ENCODE results near the gene SKOR2.
"Not testable (repeated sequence)": the region's sequence is repeated elsewhere in the genome, so short reads cannot be mapped to it uniquely, and the experiment has no call there.

The SKOR2 gene

GRCh38 chr18:47204908-47205522 is 46.4 kb downstream of the SKOR2 start:
- TF ChIP-seq CTCF (IDR thresholded peaks at IDR 0.05; ENCODE audit: extremely low read depth, insufficient read depth, missing control alignments) = peak; percentile 80
- peak; percentile 27 for DNase-seq (ENCODE audit: low spot score)
- in situ Hi-C loops (cut with MboI; ENCODE audit: low pct_unique_long_range_greater_than_20kb, low sequenced_read_pairs, unreplicated experiment) = loop anchor here (25.0 kb wide), 1 partner anchor 557 kb away; no protein-coding TSS in a partner anchor

- no peak for TF ChIP-seq CTCF (IDR thresholded peaks at IDR 0.05; ENCODE audit: extremely low read depth, insufficient read depth, missing control alignments)
- DNase-seq (ENCODE audit: low spot score) = no peak
- in situ Hi-C loops (cut with MboI; ENCODE audit: low pct_unique_long_range_greater_than_20kb, low sequenced_read_pairs, unreplicated experiment) = loop anchor here (25.0 kb wide), 1 partner anchor 558 kb away; no protein-coding TSS in a partner anchor
Measured at GRCh38 chr18:47203626-47204464, 47.6 kb downstream of the SKOR2 start.

DNA sequence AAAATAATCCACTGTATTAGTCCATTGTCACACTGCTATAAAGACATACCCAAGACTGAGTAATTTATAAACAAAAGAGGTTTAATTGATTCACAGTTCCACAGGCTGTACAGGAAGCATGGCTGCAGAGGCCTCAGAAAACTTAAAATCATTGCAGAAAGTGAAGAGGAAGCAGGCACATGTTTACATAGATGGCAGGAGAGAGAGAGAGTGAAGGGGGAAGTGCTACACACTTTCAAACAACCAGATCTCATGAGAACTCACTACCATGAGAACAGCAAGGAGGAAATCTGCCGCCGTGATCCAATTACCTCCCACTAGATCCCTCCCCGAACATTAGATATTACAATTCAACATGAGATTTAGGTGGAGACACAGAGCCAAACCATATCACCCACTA is 55.5 kb downstream of the SKOR2 start:
- in situ Hi-C loops (cut with MboI; ENCODE audit: low pct_unique_long_range_greater_than_20kb, low sequenced_read_pairs, unreplicated experiment); DNase-seq (ENCODE audit: low spot score): not testable (repeated sequence)

DNA sequence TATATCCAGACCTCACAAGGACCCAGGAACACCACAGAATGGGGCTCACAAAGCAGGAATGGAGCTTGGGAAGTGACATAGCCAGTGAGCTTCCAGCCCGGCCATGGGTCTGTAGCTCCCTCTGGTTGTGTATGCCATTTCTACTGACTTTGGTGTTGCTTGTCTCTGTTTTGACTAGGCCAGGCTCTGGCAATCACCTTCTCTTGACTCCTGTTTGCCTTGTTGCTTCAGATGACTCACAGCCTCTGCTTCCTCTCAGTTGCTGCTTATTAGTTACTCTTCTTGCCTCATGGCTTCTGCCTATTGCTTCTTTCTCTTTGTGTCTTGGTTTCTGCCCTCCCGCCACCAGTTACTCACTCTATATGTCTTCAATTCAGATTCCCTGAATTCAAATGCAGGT is 59.5 kb downstream of the SKOR2 start:
- in situ Hi-C loops (cut with MboI; ENCODE audit: low pct_unique_long_range_greater_than_20kb, low sequenced_read_pairs, unreplicated experiment) = no loop called here
- DNase-seq (ENCODE audit: low spot score) = no peak

DNA sequence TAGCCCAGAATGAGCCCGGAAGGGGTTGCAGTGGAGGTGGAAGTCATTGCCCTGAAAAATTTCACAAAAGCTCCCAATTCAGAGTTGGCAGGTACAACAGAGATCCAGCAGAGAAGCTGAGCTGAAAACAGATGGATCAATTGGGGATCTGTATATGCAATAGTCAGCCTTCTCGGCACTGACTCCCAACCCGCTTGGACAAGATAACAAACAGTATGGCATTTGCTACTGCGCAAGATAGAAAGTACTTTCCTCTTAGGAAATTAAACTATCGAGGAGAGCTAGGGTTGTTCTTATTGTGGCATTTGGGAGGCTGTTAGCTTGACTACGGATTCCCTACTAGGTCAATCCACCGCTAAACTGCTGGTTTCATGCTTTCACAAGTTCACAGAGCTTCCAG is 63.7 kb downstream of the SKOR2 start:
- in situ Hi-C loops (cut with MboI; ENCODE audit: low pct_unique_long_range_greater_than_20kb, low sequenced_read_pairs, unreplicated experiment) = no loop called here
- no peak for DNase-seq (ENCODE audit: low spot score)

More for the DNA sequence above, 59.5 kb downstream of the SKOR2 start:
- TF ChIP-seq CTCF (IDR thresholded peaks at IDR 0.05; ENCODE audit: extremely low read depth, insufficient read depth, missing control alignments) = peak; percentile 6

DNA sequence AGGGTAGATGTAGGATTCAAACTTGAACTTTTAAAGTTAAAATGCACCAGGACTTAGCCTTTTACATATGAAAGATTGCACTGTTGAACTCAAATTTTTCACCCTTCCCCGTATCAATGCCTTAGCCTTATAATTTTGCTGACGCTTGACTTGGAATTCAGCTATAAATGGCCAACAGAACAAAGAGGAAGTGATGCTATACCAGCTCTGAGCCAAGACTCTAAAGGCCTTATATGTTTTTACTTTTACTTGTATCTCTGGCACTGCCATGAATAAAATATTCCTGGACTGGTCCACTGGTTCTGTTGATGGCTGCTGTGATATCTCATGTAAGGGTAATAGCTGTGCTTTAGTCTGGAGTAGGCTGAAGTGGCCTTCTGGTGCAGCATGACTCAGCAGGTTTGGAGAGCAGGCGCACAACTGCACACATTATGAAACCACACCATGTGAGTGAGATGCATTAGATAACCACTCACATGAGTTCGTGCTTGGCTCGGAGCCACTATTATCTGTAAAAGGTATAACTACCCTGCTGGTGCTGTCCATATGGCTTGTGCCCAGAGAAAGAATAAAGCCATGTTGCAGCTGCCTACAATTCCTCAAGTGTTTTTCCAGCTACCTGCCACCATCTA is 66.9 kb downstream of the SKOR2 start:
- TF ChIP-seq CTCF (IDR thresholded peaks at IDR 0.05; ENCODE audit: extremely low read depth, insufficient read depth, missing control alignments) = no peak
- in situ Hi-C loops (cut with MboI; ENCODE audit: low pct_unique_long_range_greater_than_20kb, low sequenced_read_pairs, unreplicated experiment) = no loop called here

More for the DNA sequence above, 63.7 kb downstream of the SKOR2 start:
- no peak for TF ChIP-seq CTCF (IDR thresholded peaks at IDR 0.05; ENCODE audit: extremely low read depth, insufficient read depth, missing control alignments)

DNA sequence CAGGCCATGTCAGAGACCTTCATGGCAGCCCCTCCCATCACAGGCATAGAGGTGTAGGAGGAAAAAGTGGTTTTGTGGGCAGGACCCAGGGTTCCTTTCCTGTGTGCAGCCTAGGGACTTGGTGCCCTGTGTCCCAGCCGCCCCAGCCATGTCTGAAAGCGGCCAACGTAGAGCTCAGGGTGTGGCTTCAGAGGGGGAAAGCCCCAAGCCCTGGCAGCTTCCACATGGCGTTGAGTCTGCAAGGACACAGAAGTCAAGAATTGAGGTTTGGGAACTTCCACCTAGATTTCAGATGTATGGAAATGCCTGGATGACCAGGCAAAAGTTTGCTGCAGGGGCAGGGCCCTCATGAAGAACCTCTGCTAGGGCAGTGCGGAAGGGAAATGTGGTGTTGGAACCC is 69.3 kb downstream of the SKOR2 start:
- in situ Hi-C loops (cut with MboI; ENCODE audit: low pct_unique_long_range_greater_than_20kb, low sequenced_read_pairs, unreplicated experiment) = not testable (repeated sequence)

More for the DNA sequence above, 66.9 kb downstream of the SKOR2 start:
- no peak for DNase-seq (ENCODE audit: low spot score)

More for the DNA sequence above, 69.3 kb downstream of the SKOR2 start:
- DNase-seq (ENCODE audit: low spot score) = not testable (repeated sequence)
